KBM-7 (cell line): ENCODE data around the gene OBP2A.
"Not testable (repeated sequence)": the region's sequence is repeated elsewhere in the genome, so short reads cannot be mapped to it uniquely, and the experiment has no call there.

ENCODE experiments used
- DNase-seq: peaks from one replicate; pipeline ENCODE4 v3.0.0-alpha.2; 2015
- in situ Hi-C: fragments of 300-500 bp; cut with MboI; formaldehyde crosslinking; loops from 2 replicates; pipeline ENCODE4 v1.14.3; 2020; ENCODE audit warnings: low sequenced_read_pairs, low pct_unique_long_range_greater_than_20kb, mixed read lengths

OBP2A gene

GRCh38 chr9:135524130-135524861, 21.6 kb upstream of the OBP2A start:
- no peak for DNase-seq
- in situ Hi-C loops: no loop called here

GRCh38 chr9:135525241-135526088, 20.5 kb upstream of the OBP2A start:
- in situ Hi-C loops: no loop called here
- no peak for DNase-seq

- no peak for DNase-seq
- in situ Hi-C loops: no loop called here
Observed at GRCh38 chr9:135526089-135526729, 19.7 kb upstream of the OBP2A start.

- in situ Hi-C loops: no loop called here
- DNase-seq: no peak
Observed at GRCh38 chr9:135526730-135527571, 19.0 kb upstream of the OBP2A start.

- DNase-seq, in situ Hi-C loops: not testable (repeated sequence)
Observed at GRCh38 chr9:135528842-135529435, 17.0 kb upstream of the OBP2A start.

GRCh38 chr9:135530146-135530545, 15.8 kb upstream of the OBP2A start:
- in situ Hi-C loops: no loop called here
- DNase-seq: no peak

GRCh38 chr9:135531096-135531495, 14.8 kb upstream of the OBP2A start:
- in situ Hi-C loops: no loop called here
- no peak for DNase-seq

GRCh38 chr9:135533113-135533512, 12.8 kb upstream of the OBP2A start:
- DNase-seq: no peak
- in situ Hi-C loops: no loop called here

- in situ Hi-C loops: no loop called here
- no peak for DNase-seq
Observed at GRCh38 chr9:135533674-135534073, 12.3 kb upstream of the OBP2A start.

- DNase-seq, in situ Hi-C loops: not testable (repeated sequence)
Observed at GRCh38 chr9:135534192-135534711, 11.7 kb upstream of the OBP2A start.

- DNase-seq, in situ Hi-C loops: not testable (repeated sequence)
Observed at GRCh38 chr9:135534826-135535225, 11.1 kb upstream of the OBP2A start.

- in situ Hi-C loops, DNase-seq: not testable (repeated sequence)
Observed at GRCh38 chr9:135535631-135536030, 10.3 kb upstream of the OBP2A start.

GRCh38 chr9:135536216-135536615, 9.7 kb upstream of the OBP2A start:
- DNase-seq: no peak
- in situ Hi-C loops: no loop called here

GRCh38 chr9:135543262-135543894, 2.5 kb upstream of the OBP2A start:
- DNase-seq, in situ Hi-C loops: not testable (repeated sequence)

GRCh38 chr9:135544981-135545635, 818 bp upstream of the OBP2A start:
- no peak for DNase-seq
- in situ Hi-C loops: no loop called here

GRCh38 chr9:135546792-135547617, 1.1 kb downstream of the OBP2A start:
- in situ Hi-C loops, DNase-seq: not testable (repeated sequence)
